ENCODE measurements around the gene LRRC63.
"Not testable (repeated sequence)": the region's sequence is repeated elsewhere in the genome, so short reads cannot be mapped to it uniquely, and the experiment has no call there.

LRRC63 gene, protein sequence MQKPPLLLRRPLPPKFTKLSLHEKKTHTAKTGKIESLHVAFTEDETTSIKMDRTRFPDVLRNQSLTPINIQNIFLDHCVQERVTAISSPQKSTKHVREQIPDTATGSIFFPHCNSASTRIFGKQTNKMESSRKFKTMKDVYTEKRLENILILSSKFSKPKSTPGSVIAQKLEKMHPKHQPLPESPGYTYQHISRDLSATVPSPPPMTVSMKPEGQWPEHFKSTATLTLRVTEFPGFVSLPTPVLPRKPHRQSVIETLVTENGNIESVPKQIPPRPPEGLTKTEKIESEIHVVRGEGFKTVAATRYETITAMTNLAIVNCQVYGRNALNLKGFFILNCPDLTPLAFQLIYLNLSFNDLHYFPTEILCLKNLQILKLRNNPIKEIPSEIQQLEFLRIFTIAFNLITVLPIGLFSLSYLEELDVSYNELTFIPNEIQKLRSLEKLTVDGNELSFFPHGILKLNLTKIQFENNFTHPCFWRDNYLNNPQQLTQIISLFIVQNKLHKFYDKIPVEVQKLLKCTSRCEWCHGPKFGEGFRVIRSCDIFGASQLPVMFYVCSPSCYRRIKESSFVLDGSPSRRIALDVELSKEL

DNA sequence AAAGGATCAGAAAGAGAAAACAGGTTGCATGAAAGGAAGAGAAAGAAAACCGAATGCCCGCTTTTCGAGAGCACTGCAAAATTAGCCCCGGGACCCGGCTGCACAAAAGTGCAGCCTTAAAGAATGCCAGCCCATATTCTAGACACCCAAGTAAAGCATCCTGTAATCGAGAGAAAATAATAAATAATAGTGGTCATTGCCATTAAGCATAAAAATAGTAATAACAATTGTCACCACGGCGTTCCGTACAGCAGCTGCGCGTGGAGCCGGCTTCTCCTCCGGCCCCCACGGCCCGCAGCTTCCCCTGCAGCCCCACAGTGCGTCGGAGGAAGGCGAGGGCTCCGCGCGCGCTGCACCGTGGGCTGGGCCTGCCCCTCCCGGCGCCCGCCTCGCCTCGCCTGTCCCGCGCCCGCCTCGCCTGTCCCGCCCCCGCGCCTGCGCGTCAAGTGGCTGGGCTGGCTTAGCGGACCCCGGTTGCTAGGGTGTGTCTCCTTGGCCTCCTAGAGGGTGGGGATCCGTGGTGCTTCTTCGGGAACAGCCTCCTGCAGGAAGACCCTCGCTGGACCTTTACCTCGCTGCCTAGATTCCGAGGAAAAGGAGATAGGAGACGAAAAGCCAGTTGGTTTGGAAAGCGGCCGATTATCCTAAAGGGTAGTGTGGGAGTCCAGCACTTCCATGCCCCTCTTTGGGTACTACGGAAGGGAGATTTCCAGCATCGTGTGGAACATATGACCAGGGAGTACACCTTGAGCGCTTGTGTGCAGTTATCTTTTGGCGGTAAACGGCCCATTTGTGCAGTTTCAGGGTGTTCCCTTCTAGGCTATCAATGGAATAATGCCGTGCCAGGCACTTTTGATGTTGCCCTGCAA is at the start of gene LRRC63:
TSS of gene LRRC63 (plus strand) at position 446 of the 869 bp plus-strand sequence. CDS start 1,107 bp downstream, outside the sequence.
- peak; percentile 42 for DNase-seq (ENCODE audit: low read depth)

GRCh38 chr13:46162741-46163140 is 49.0 kb upstream of the LRRC63 start:
- not testable (repeated sequence) for DNase-seq (ENCODE audit: low read depth)

GRCh38 chr13:46164661-46165060 is 47.1 kb upstream of the LRRC63 start:
- no peak for DNase-seq (ENCODE audit: low read depth)

GRCh38 chr13:46165485-46166223 is 46.1 kb upstream of the LRRC63 start:
- DNase-seq (ENCODE audit: low read depth), result no peak

DNA sequence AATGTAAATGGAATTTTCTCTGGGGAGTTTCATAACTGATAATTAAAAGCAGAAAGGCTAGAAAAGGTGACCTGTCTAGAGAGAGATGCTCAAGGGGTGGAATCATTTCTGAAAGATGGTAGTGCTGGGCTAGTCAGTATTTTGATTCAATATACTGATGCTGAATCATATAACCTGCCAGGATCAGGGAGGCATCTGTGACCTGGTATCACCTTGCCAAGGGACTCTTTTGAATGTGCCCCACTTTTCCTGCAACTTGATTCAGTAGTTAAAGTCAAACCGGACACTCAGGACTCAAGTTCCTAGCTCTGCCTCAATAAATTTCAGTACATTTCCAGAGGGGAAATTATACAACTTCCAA is 45.5 kb upstream of the LRRC63 start:
- no peak for DNase-seq (ENCODE audit: low read depth)

DNA sequence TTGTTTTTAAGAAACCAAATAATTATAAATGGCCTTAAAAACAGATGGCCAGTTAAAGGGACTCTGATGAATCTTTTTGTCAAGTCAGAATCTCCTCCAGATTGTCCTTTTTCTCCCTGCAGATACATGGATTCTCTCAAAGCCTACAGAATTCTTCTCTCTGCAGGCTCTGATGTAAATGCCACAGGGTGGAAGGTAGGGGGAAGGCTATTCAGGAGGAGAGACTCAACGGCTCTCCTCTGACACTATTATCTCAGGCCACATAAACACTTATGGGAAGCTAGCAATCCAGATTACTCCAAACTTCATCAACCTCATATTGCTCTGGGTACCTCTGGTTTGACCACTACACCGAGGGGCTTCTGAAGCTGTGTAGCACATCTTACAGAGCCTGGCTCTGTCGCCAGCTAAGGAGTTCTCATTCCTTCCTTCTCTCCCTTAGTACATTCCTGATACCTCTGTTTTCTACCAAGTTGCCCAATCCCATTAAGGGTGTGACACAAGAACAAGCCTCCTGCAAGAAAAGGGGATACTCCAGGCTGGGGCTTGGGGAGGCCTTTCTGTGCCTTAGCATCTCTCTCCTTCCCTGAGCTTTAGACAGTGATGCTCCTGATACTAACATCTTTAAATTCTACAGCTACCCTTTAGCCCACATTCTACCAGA is 44.6 kb upstream of the LRRC63 start:
- DNase-seq (ENCODE audit: low read depth), result no peak

DNA sequence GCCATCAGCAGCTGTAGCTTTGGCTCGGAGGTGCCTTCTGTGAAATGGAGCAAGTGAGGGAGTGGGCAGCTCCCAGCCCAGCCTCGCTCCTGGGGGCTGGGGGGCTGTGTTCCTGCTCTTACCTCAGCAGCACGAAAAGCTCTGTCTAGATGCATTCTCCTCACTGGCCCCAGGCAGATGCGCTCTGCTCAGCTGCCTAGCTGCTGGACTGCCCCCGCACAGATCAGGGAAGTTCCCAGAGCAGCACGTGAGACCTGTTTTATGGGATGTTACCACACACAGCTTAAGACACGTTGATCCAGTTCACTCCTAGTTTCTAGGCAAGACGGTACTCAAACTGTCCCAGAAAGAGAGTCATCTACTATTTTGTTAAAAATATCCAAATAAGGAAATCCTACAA is 43.4 kb upstream of the LRRC63 start:
- DNase-seq (ENCODE audit: low read depth), result no peak

GRCh38 chr13:46168783-46169182 is 42.9 kb upstream of the LRRC63 start:
- DNase-seq (ENCODE audit: low read depth), result no peak

DNA sequence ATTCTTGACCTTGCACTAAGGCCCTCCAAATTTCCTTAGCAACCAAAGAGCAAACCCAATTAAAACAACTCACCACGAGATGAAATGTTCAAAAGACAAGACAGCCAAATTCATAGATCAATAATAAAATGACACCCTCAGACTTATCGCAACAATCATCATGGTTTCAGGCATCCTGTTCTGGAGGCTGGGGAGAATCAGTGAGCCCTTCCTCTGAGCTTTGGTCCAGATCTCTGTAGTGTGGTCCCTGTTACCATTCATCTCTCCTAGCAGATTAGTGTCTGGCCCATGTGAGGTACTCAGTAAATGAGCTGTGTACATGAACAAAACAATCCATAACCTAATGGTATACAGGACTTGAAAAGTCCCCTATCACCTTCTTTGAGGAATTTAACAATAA is 42.0 kb upstream of the LRRC63 start:
- no peak for DNase-seq (ENCODE audit: low read depth)

- DNase-seq (ENCODE audit: low read depth), result no peak
These were observed 41.5 kb upstream of the LRRC63 start for GRCh38 chr13:46170268-46170667.

GRCh38 chr13:46170687-46171086 is 41.0 kb upstream of the LRRC63 start:
- DNase-seq (ENCODE audit: low read depth), result no peak

- no peak for DNase-seq (ENCODE audit: low read depth)
These were observed 40.5 kb upstream of the LRRC63 start for GRCh38 chr13:46171217-46171616.

GRCh38 chr13:46171739-46172138 is 40.0 kb upstream of the LRRC63 start:
- DNase-seq (ENCODE audit: low read depth), result no peak

GRCh38 chr13:46172531-46172991 is 39.2 kb upstream of the LRRC63 start:
- DNase-seq (ENCODE audit: low read depth), result no peak

GRCh38 chr13:46173656-46174055 is 38.1 kb upstream of the LRRC63 start:
- no peak for DNase-seq (ENCODE audit: low read depth)

- no peak for DNase-seq (ENCODE audit: low read depth)
These were observed 35.0 kb upstream of the LRRC63 start for GRCh38 chr13:46176756-46177155.

GRCh38 chr13:46178143-46178542 is 33.6 kb upstream of the LRRC63 start:
- DNase-seq (ENCODE audit: low read depth), result no peak

GRCh38 chr13:46178821-46179220 is 32.9 kb upstream of the LRRC63 start:
- no peak for DNase-seq (ENCODE audit: low read depth)

- no peak for DNase-seq (ENCODE audit: low read depth)
These were observed 32.2 kb upstream of the LRRC63 start for GRCh38 chr13:46179491-46179908.

DNA sequence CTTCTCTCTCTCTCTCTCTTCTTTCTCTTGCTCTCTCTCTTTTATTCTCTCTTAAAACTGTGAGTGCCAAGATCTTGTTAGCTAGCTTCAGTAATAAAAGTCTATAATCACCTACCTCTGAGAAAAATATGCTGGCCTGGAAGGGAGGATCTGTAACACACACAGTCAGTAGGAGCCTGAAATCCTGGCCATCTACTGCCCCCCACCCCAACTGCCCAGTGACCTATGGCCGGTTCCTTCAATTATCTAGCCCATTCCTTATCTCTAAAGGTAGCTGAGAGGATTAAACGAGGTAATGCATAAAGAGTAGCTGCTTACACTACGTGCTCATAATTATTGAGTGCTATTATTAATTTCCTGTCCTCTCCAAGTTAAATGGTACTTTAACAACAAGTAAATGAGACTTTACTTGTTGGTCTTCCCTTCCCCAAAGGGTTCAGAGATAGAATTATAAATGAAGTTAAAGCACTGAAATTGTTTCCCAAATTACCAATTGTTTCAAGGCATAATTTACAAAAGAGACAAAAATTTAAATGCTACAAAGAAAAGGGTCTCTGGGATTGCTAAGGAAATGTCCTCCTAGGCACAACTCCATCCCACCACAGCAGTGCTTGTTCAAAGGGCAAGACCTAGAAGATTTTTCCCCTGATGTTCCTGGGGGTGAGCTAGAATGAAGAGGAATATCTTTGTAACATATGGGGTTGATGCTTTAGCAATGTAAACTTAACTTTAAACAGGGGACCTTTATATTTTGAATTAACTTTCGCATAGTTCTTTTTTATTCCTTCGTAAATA is 31.6 kb upstream of the LRRC63 start:
- DNase-seq (ENCODE audit: low read depth), result no peak
